Measurements from ENCODE around the gene STX1B.

Gene STX1B

GRCh38 chr16:30996324-30996984 lies 14.0 kb downstream of the STX1B start:
- DNase-seq (ENCODE audit: low read depth): no peak

- DNase-seq (ENCODE audit: low read depth): no peak
Measured at GRCh38 chr16:30995927-30996323, 14.5 kb downstream of the STX1B start.

GRCh38 chr16:30992931-30993816 lies 17.3 kb downstream of the STX1B start:
- no peak for DNase-seq (ENCODE audit: low read depth)

- no peak for DNase-seq (ENCODE audit: low read depth)
Measured at GRCh38 chr16:30992276-30992780, 18.1 kb downstream of the STX1B start.

GRCh38 chr16:30991052-30991451 lies 19.4 kb downstream of the STX1B start:
- DNase-seq (ENCODE audit: low read depth): no peak

GRCh38 chr16:30990105-30990504 lies 20.3 kb downstream of the STX1B start:
- no peak for DNase-seq (ENCODE audit: low read depth)

GRCh38 chr16:30989469-30990047 lies 20.9 kb downstream of the STX1B start:
- no peak for DNase-seq (ENCODE audit: low read depth)

- no peak for DNase-seq (ENCODE audit: low read depth)
Measured at GRCh38 chr16:30987581-30988190, 22.8 kb downstream of the STX1B start.

- no peak for DNase-seq (ENCODE audit: low read depth)
Measured at GRCh38 chr16:30986129-30986991, 24.1 kb downstream of the STX1B start.

- no peak for DNase-seq (ENCODE audit: low read depth)
Measured at GRCh38 chr16:30985401-30986128, 24.9 kb downstream of the STX1B start.

- peak; percentile 45 for DNase-seq (ENCODE audit: low read depth)
Measured at GRCh38 chr16:30984669-30985400, 25.6 kb downstream of the STX1B start, which contains the start of gene HSD3B7. Gene HSD3B7 (plus strand): TSS chr16:30985207. CDS start chr16:30985659, 452 bp downstream.

GRCh38 chr16:30983898-30984610 lies 26.4 kb downstream of the STX1B start:
- DNase-seq (ENCODE audit: low read depth): no peak

- no peak for DNase-seq (ENCODE audit: low read depth)
Measured at GRCh38 chr16:30983289-30983889, 27.0 kb downstream of the STX1B start.

GRCh38 chr16:30982548-30983288 lies 27.7 kb downstream of the STX1B start:
- DNase-seq (ENCODE audit: low read depth): no peak

- no peak for DNase-seq (ENCODE audit: low read depth)
Measured at GRCh38 chr16:30980959-30981358, 29.5 kb downstream of the STX1B start.

- DNase-seq (ENCODE audit: low read depth): no peak
Measured at GRCh38 chr16:30980434-30980833, 30.0 kb downstream of the STX1B start.

GRCh38 chr16:30980023-30980371 lies 30.4 kb downstream of the STX1B start:
- DNase-seq (ENCODE audit: low read depth): no peak
